Measurements from ENCODE around the gene LRMDA. TPM values are rescaled to one million over a fixed set of nuclear protein-coding genes. Genes with fewer than 3 reads are reported as not detected.

Gene LRMDA
- polyA plus RNA-seq, 3 donors = 7.2 to 20.6 (median 14.4) TPM

DNA sequence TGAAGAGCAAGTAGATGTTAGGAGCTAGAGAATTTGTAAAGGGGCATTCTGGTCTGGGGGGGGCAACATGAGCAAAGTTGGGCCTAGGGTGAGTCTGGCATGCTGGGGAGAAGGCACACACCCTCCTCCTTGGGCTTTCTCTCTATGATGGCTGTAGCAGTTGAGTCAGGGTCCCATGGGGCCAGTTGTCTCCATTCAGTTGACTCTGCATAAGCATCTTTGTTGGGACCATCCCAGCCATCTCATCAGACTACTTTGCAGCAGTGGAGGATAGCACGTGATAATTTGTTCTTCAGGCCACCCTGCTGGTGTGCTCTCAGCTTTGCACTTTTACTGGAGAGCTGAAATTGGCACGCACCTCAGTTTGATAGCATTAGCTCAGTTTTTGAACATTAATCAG, 55.2 kb downstream of the LRMDA start:
- H3K27ac ChIP-seq (ENCODE audit: low read depth, low read length) = no peak overlapping the region
- 68 to 82% (median 81%) methylated on average over 2 of the region's 2 CpGs for WGBS, 3 donors

- no peak overlapping the region for H3K27ac ChIP-seq (ENCODE audit: low read depth, low read length)
- 64 to 86% (median 73%) methylated on average over 4 of the region's 4 CpGs for WGBS, 3 donors
Measured at GRCh38 chr10:75487087-75487754, 55.8 kb downstream of the LRMDA start.

- H3K27ac ChIP-seq (ENCODE audit: low read depth, low read length) = no peak overlapping the region
- WGBS, 3 donors = 72 to 77% (median 77%) methylated on average over 2 of the region's 2 CpGs
Measured at GRCh38 chr10:75487755-75488125, 56.3 kb downstream of the LRMDA start.

DNA sequence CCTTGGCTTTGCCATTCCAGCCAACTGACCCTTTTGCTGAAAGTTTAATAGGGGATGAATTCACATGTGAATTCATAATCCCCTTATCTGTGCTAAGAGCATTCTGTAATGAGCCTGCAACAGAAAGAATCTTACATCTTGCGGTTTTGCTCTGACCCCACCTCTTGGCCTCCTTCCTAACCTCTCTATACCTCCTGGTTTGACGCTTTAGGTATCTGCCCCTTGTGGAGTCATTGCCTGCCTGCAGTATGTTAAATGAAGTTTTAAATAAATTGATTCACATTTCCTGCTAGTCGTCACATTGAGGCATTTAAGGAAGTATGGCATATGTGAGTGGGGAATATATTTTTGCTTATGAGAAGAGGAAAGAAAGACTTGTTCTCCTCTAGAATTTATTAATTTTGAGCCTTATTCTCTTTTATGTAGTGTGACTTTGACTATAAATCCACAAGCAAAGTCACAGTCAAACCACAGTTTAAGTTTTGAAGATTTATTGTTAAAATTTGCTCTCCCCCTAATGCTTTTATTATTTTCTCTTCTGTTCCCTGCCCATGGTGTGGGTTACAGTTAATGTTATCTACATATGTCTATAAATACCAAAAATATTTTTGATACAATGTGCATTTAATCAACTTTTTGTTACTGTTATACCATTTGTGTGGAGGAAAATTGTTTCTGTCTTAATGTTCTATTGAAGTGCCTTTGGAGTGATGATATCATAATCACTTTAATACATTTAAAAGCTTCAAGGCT, 60.9 kb downstream of the LRMDA start:
- no peak overlapping the region for H3K27ac ChIP-seq (ENCODE audit: low read depth, low read length)
- WGBS, 3 donors = 46 to 83% (median 62%) methylated on average over 3 of the region's 3 CpGs

DNA sequence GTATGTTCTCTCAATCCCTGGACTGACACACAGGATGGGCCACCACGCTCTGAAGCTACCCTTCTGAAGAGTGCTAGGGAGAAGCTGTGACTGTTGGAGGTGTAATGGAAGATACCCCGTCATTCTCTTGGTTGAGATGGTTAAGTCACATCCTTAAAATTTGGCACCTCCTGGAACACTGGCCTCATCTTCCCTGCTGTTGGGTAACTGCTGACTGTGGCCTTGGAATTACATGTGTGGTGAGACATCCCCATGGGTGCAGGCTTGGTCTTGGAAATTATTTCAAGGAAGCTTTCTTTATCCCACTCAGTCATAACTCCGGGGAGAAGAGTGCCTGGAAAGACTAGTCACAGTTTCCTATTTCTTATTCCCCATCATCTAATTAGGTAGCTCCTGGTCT, 62.0 kb downstream of the LRMDA start:
- H3K27ac ChIP-seq (ENCODE audit: low read depth, low read length) = no peak overlapping the region
- 77 to 99% (median 89%) methylated on average over 3 of the region's 3 CpGs for WGBS, 3 donors

GRCh38 chr10:75495434-75496190, 64.2 kb downstream of the LRMDA start:
- no peak overlapping the region for H3K27ac ChIP-seq (ENCODE audit: low read depth, low read length)
- WGBS, 3 donors = 51 to 63% (median 58%) methylated on average over 4 of the region's 4 CpGs

DNA sequence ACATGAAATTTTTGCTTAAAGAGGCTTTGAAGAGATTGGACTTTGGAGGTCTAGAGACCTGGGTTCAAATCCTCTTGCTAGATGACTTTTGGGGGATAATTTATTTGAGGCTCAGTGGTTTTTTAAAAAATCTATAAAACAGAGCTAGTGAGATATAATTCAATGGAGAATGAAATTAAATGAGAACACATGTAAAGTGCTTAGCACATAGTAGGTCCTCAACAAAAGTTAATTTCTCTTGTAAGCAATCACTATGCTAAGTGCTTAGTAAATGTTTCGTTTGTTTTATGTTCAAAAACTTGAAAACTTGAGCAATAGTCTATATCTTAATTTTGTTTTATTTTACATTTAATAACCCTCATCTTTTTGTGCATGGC, 64.8 kb downstream of the LRMDA start:
- WGBS, 3 donors = 84 to 95% (median 93%) methylated on average over 1 of the region's 1 CpG
- H3K27ac ChIP-seq (ENCODE audit: low read depth, low read length) = no peak overlapping the region

GRCh38 chr10:75497997-75498883, 66.8 kb downstream of the LRMDA start:
- WGBS, 3 donors = 68 to 79% (median 71%) methylated on average over 15 of the region's 15 CpGs

GRCh38 chr10:75498884-75499350, 67.5 kb downstream of the LRMDA start:
- H3K27ac ChIP-seq (ENCODE audit: low read depth, low read length) = no peak overlapping the region
- WGBS, 3 donors = 72 to 81% (median 80%) methylated on average over 5 of the region's 5 CpGs

More at GRCh38 chr10:75497997-75498883, 66.8 kb downstream of the LRMDA start:
- no peak overlapping the region for H3K27ac ChIP-seq (ENCODE audit: low read depth, low read length)

GRCh38 chr10:75499556-75500160, 68.2 kb downstream of the LRMDA start:
- H3K27ac ChIP-seq (ENCODE audit: low read depth, low read length) = no peak overlapping the region
- WGBS, 3 donors = 47 to 78% (median 52%) methylated on average over 4 of the region's 4 CpGs

DNA sequence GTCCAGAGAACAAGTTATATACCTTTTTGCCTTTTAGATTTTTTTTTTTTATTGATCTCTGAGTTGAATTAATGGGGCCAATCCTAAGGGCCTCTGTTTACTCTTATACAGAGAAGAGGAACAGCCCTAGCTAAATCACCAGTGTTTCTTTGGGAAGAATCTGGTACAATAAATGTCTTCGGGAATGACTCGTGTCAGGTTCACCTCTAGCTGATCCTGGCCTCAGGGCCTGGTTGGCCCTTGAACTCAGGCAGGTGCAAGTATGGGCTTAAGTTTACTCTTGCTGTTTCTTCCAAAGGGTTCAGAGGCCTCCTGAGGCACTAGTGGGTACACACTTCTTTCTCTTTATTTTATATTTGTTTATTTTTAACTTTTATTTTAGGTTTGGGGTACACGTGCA, 71.0 kb downstream of the LRMDA start:
- WGBS, 3 donors = 84 to 93% (median 86%) methylated on average over 3 of the region's 3 CpGs
- H3K27ac ChIP-seq (ENCODE audit: low read depth, low read length) = no peak overlapping the region

DNA sequence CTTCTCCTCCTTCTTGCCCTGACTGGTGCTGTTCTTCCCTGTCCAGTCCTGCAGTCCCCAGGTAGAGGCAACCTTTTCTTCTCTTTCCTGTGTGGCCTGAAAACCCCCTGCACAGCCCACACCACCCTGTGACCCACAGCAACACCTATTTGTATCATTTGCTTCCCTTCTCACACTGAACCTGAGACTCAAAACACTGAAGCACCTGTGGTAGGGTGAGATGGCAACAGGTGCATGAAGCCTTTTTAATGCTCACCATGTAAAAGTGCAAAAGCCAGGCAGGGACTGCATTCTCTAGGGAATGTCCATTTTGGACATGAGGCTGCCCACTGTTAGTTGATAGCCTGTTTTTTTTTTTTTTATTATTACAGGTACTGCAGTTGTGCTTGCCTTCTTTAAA, 71.4 kb downstream of the LRMDA start:
- no peak overlapping the region for H3K27ac ChIP-seq (ENCODE audit: low read depth, low read length)

DNA sequence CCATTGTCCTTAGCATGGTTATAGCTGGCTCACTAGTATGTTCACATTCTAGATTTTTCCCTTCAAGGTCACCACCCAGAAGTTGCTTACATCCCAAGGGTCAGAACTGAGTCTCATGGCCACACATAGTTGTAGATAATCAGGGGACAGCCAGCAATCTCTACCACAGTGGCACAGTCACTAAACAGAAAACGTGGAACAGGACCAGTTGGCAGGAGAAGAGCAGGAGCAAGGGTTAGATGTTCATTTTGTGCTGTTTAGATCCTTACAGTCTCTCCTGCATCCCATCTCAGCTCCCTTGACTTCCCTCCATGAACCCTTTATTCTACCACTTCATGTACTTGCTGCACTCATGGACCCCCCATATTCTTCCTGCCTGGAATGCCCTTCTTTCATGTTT, 73.9 kb downstream of the LRMDA start:
- WGBS, 3 donors = 53 to 84% (median 73%) methylated on average over 1 of the region's 1 CpG
- no peak overlapping the region for H3K27ac ChIP-seq (ENCODE audit: low read depth, low read length)

DNA sequence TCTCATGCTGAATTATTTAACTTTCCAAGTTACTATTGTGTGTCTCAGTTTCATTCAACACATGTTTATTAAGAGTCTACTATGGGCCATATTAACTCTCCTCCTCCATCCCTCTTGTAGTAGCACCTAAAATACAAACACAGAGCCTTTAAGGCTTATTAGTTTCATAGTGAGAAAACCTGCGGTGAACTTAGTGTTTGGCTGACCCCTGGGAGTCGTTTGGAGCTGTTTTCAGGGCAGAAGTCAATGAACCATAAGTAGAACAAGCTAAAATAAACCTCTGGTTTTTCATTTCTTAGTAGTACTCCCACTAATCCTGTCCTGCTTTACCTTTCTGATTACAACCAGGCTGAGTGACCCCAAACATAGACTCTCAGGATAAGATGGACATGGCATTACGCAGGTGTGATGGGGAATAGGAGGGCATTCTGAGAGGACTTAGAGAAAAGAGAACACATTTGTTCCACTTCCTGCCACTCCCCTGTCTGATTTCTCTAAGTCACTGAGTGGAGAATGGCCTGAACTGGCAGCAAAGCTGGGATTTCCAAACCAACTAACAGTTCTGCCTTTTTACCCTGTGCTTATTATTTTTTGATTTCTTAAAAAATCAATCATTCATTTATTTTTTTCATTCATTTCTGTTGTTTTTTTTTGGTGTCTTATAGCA, 74.5 kb downstream of the LRMDA start:
- 58 to 68% (median 60%) methylated on average over 3 of the region's 3 CpGs for WGBS, 3 donors
- H3K27ac ChIP-seq (ENCODE audit: low read depth, low read length) = no peak overlapping the region

DNA sequence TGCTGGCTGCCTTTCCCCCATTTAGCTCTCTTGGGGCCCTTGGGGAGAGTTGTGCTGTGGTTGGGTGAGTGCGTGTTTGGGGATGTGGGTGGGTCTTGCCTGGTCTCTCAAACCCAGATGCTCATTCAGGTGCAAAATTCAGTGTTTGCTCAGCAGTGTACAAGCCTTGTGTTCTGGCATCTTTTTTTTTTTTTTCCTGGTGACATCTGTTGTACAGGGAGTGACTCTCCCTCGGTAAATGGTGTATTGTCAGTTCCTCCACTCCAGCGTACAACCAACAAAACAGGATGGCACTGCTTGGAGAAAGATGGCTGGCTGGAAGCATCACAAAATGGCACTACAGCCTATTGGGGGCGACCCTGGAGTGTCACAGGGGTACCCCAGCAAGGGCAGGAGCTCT, 75.5 kb downstream of the LRMDA start:
- H3K27ac ChIP-seq (ENCODE audit: low read depth, low read length) = no peak overlapping the region
- 87 to 93% (median 93%) methylated on average over 4 of the region's 4 CpGs for WGBS, 3 donors

GRCh38 chr10:75507469-75507868, 76.0 kb downstream of the LRMDA start:
- no peak overlapping the region for H3K27ac ChIP-seq (ENCODE audit: low read depth, low read length)
- WGBS, 3 donors = 72 to 77% (median 77%) methylated on average over 3 of the region's 3 CpGs

GRCh38 chr10:75508239-75508813, 76.9 kb downstream of the LRMDA start:
- no peak overlapping the region for H3K27ac ChIP-seq (ENCODE audit: low read depth, low read length)

More at GRCh38 chr10:75508239-75508813, 76.9 kb downstream of the LRMDA start:
- 43 to 62% (median 57%) methylated on average over 2 of the region's 2 CpGs for WGBS, 3 donors
